Measurements from ENCODE around the gene CBX5. TPM values are rescaled to one million over a fixed set of nuclear protein-coding genes. Genes with fewer than 3 reads are reported as not detected.

Gene CBX5
- polyA plus RNA-seq, 1 donor from 2014 or later, result 57.1 TPM

GRCh38 chr12:54258201-54258681 lies 21.7 kb downstream of the CBX5 start:
- Histone ChIP-seq H3F3A (ENCODE audit: insufficient read depth, low read length, poor library complexity, severe bottlenecking) (peaks cover 12% of the 10 kb centered on the region), H3K9me2 (ENCODE audit: insufficient read depth, low read length) (no peaks in the 10 kb centered on the region), H3K27me3 (ENCODE audit: insufficient read depth, low read depth, low read length) (no peaks in the 10 kb centered on the region), H3K9ac (ENCODE audit: low read length) (peak overlapping the region; percentile 75), H2AFZ (ENCODE audit: low read depth, low read length) (no peak overlapping the region), H3K4me2 (ENCODE audit: low read length) (peak overlapping the region; percentile 98), H3K9me3 (ENCODE audit: low read length) (no peaks in the 10 kb centered on the region), H3K79me2 (replicated peaks; ENCODE audit: insufficient read depth, low read length) (peaks cover 77% of the 10 kb centered on the region), H3K27ac (ENCODE audit: low read length) (peak overlapping the region; percentile 88), H3K4me3 (ENCODE audit: low read length) (peak overlapping the region; percentile 64), H4K20me1 (ENCODE audit: insufficient read depth) (no peaks in the 10 kb centered on the region), H3K36me3 (ENCODE audit: insufficient read depth, low read length) (no peaks in the 10 kb centered on the region)
- TF ChIP-seq RAD21 (conservative IDR thresholded peaks at IDR 0.05) (no peak), EP300 (conservative IDR thresholded peaks at IDR 0.05; ENCODE audit: poor library complexity, severe bottlenecking) (no peak), CTCF (IDR thresholded peaks at IDR 0.05; ENCODE audit: poor library complexity, severe bottlenecking) (no peak), MXI1 (conservative IDR thresholded peaks at IDR 0.05; ENCODE audit: poor library complexity, severe bottlenecking) (no peak), REST (IDR thresholded peaks at IDR 0.05; ENCODE audit: borderline replicate concordance) (no peak), EZH2 (IDR thresholded peaks at IDR 0.05; ENCODE audit: borderline replicate concordance, insufficient read depth, low read length, poor library complexity, severe bottlenecking) (no peak), POLR2AphosphoS5 (IDR thresholded peaks at IDR 0.05) (no peak), SMC3 (conservative IDR thresholded peaks at IDR 0.05; ENCODE audit: poor library complexity) (no peak)

- H3K36me3 ChIP-seq (ENCODE audit: insufficient read depth, low read length), result no peaks in the 10 kb centered on the region
- H3K9me2 ChIP-seq (ENCODE audit: insufficient read depth, low read length), result no peaks in the 10 kb centered on the region
- peaks cover 80% of the 10 kb centered on the region for H3K79me2 ChIP-seq (replicated peaks; ENCODE audit: insufficient read depth, low read length)
- H3F3A ChIP-seq (ENCODE audit: insufficient read depth, low read length, poor library complexity, severe bottlenecking), result peaks cover 12% of the 10 kb centered on the region
- peak overlapping the region; percentile 64 for H3K4me3 ChIP-seq (ENCODE audit: low read length)
- H3K27ac ChIP-seq (ENCODE audit: low read length), result no peak overlapping the region
- H3K9ac ChIP-seq (ENCODE audit: low read length), result no peak overlapping the region
- H3K27me3 ChIP-seq (ENCODE audit: insufficient read depth, low read depth, low read length), result no peaks in the 10 kb centered on the region
- H4K20me1 ChIP-seq (ENCODE audit: insufficient read depth), result no peaks in the 10 kb centered on the region
- TF ChIP-seq CTCF (IDR thresholded peaks at IDR 0.05; ENCODE audit: poor library complexity, severe bottlenecking) (no peak), MXI1 (conservative IDR thresholded peaks at IDR 0.05; ENCODE audit: poor library complexity, severe bottlenecking) (no peak), POLR2AphosphoS5 (IDR thresholded peaks at IDR 0.05) (no peak)
- peak overlapping the region; percentile 98 for H3K4me2 ChIP-seq (ENCODE audit: low read length)
- no peaks in the 10 kb centered on the region for H3K9me3 ChIP-seq (ENCODE audit: low read length)
- no peak overlapping the region for H2AFZ ChIP-seq (ENCODE audit: low read depth, low read length)
Measured at GRCh38 chr12:54257332-54257731, 22.6 kb downstream of the CBX5 start.

All from neural cell (in vitro differentiated cells).